ENCODE measurements around the gene NFX1.
"Not testable (repeated sequence)": the region's sequence is repeated elsewhere in the genome, so short reads cannot be mapped to it uniquely, and the experiment has no call there.

Gene NFX1

GRCh38 chr9:33311953-33312352, 21.6 kb downstream of the NFX1 start:
- DNase-seq = no peak

GRCh38 chr9:33315371-33315770, 25.1 kb downstream of the NFX1 start:
- no peak for DNase-seq

- not testable (repeated sequence) for DNase-seq
These were observed 26.8 kb downstream of the NFX1 start for GRCh38 chr9:33317136-33317535.

- no peak for DNase-seq
These were observed 27.9 kb downstream of the NFX1 start for GRCh38 chr9:33318225-33318624.

- no peak for DNase-seq
These were observed 28.5 kb downstream of the NFX1 start for GRCh38 chr9:33318781-33319180.

- no peak for DNase-seq
These were observed 29.9 kb downstream of the NFX1 start for GRCh38 chr9:33320230-33320567.

GRCh38 chr9:33320568-33321261, 30.4 kb downstream of the NFX1 start:
- no peak for DNase-seq

GRCh38 chr9:33329117-33329563, 38.8 kb downstream of the NFX1 start:
- DNase-seq = no peak

- no peak for DNase-seq
These were observed 39.7 kb downstream of the NFX1 start for GRCh38 chr9:33329979-33330378.

GRCh38 chr9:33331377-33331891, 41.1 kb downstream of the NFX1 start:
- no peak for DNase-seq

GRCh38 chr9:33332011-33332410, 41.7 kb downstream of the NFX1 start:
- DNase-seq = no peak

- DNase-seq = not testable (repeated sequence)
These were observed 42.6 kb downstream of the NFX1 start for GRCh38 chr9:33332956-33333355.

- DNase-seq = no peak
These were observed 49.9 kb downstream of the NFX1 start for GRCh38 chr9:33340186-33340585.

GRCh38 chr9:33341182-33341581, 50.9 kb downstream of the NFX1 start:
- no peak for DNase-seq

GRCh38 chr9:33344145-33344544, 53.8 kb downstream of the NFX1 start:
- DNase-seq = no peak

GRCh38 chr9:33346564-33346963, 56.2 kb downstream of the NFX1 start:
- DNase-seq = no peak

GRCh38 chr9:33348998-33349397, 58.7 kb downstream of the NFX1 start:
- no peak for DNase-seq

- DNase-seq = no peak
These were observed 59.4 kb downstream of the NFX1 start for GRCh38 chr9:33349743-33350142.

- DNase-seq = no peak
These were observed 60.0 kb downstream of the NFX1 start for GRCh38 chr9:33350310-33350709.

- no peak for DNase-seq
These were observed 61.2 kb downstream of the NFX1 start for GRCh38 chr9:33351547-33351946.

- DNase-seq = no peak
These were observed 64.4 kb downstream of the NFX1 start for GRCh38 chr9:33354651-33355211.

GRCh38 chr9:33355933-33356332, 65.6 kb downstream of the NFX1 start:
- no peak for DNase-seq

- not testable (repeated sequence) for DNase-seq
These were observed 68.3 kb downstream of the NFX1 start for GRCh38 chr9:33358641-33359040.

- no peak for DNase-seq
These were observed 73.8 kb downstream of the NFX1 start for GRCh38 chr9:33364127-33364526.

GRCh38 chr9:33364814-33365213, 74.5 kb downstream of the NFX1 start:
- DNase-seq = not testable (repeated sequence)

Measured in NCI-H1105 (cell line).